ENCODE measurements around the gene BGN.

Gene BGN

GRCh38 chrX:153456161-153456560 lies 38.6 kb upstream of the BGN start:
- H3K27ac ChIP-seq = no peak overlapping the region
- no peak for TF ChIP-seq CTCF (conservative IDR thresholded peaks at IDR 0.05)
- no peak for TF ChIP-seq ZFX (IDR thresholded peaks at IDR 0.05)

- TF ChIP-seq ZFX (IDR thresholded peaks at IDR 0.05) (no peak), CTCF (conservative IDR thresholded peaks at IDR 0.05) (no peak)
- no peak overlapping the region for H3K27ac ChIP-seq
These were observed 38.1 kb upstream of the BGN start for GRCh38 chrX:153456704-153457103.

- TF ChIP-seq ZFX (IDR thresholded peaks at IDR 0.05) = no peak
- TF ChIP-seq CTCF (conservative IDR thresholded peaks at IDR 0.05) = no peak
- H3K27ac ChIP-seq = no peak overlapping the region
These were observed 37.5 kb upstream of the BGN start for GRCh38 chrX:153457136-153457825.

- H3K27ac ChIP-seq = no peak overlapping the region
- no peak for TF ChIP-seq CTCF (conservative IDR thresholded peaks at IDR 0.05)
- no peak for TF ChIP-seq ZFX (IDR thresholded peaks at IDR 0.05)
These were observed 36.8 kb upstream of the BGN start for GRCh38 chrX:153457827-153458466.

GRCh38 chrX:153458476-153458875 lies 36.3 kb upstream of the BGN start:
- no peak for TF ChIP-seq ZFX (IDR thresholded peaks at IDR 0.05)
- no peak for TF ChIP-seq CTCF (conservative IDR thresholded peaks at IDR 0.05)

GRCh38 chrX:153459986-153460385 lies 34.8 kb upstream of the BGN start:
- no peak for TF ChIP-seq CTCF (conservative IDR thresholded peaks at IDR 0.05)
- no peak for TF ChIP-seq ZFX (IDR thresholded peaks at IDR 0.05)
- no peak overlapping the region for H3K27ac ChIP-seq

More at GRCh38 chrX:153458476-153458875, 36.3 kb upstream of the BGN start:
- no peak overlapping the region for H3K27ac ChIP-seq

- H3K27ac ChIP-seq = no peak overlapping the region
- no peak for TF ChIP-seq ZFX (IDR thresholded peaks at IDR 0.05)
- TF ChIP-seq CTCF (conservative IDR thresholded peaks at IDR 0.05) = peak; percentile 80
These were observed 34.0 kb upstream of the BGN start for GRCh38 chrX:153460826-153461225.
